Calu3 (cell line): ENCODE data around the gene ING4. TPM values are rescaled to one million over a fixed set of nuclear protein-coding genes. Genes with fewer than 3 reads are reported as not detected.

Source experiments
- BruUV-seq: library from RNA; stranded (reverse); fragments of 400-500 nt; replicated peaks from 2 replicates; lab custom pipeline; 2021; lab: Mats Ljungman, UMichigan
- CTCF ChIA-PET: fragments of 300-600 bp; sonication (Branson Sonifier 250); formaldehyde crosslinking; loops from one replicate; lab custom pipeline; 2022; ENCODE audit warnings: antibody characterized with exemption; lab: Charles Lee
- DNase-seq: peaks from one replicate; pipeline ENCODE4 v3.0.0; 2022
- H3K27ac Mint-ChIP-seq: one replicate; pipeline ENCODE4 v1.8.0; 2022; ENCODE audit warnings: mixed read lengths; ENCODE audit not compliant: unreplicated experiment
- H3K27me3 Mint-ChIP-seq: one replicate; pipeline ENCODE4 v1.8.0; 2022; ENCODE audit warnings: mixed read lengths; ENCODE audit not compliant: unreplicated experiment
- H3K36me3 Mint-ChIP-seq: one replicate; pipeline ENCODE4 v1.8.0; 2022; ENCODE audit warnings: mild to moderate bottlenecking, moderate library complexity, mixed read lengths; ENCODE audit not compliant: insufficient read depth, unreplicated experiment
- H3K4me1 Mint-ChIP-seq: one replicate; pipeline ENCODE4 v1.8.0; 2022; ENCODE audit warnings: mild to moderate bottlenecking, low read depth, mixed read lengths; ENCODE audit not compliant: unreplicated experiment
- H3K4me3 Mint-ChIP-seq: one replicate; pipeline ENCODE4 v1.8.0; 2022; ENCODE audit warnings: mild to moderate bottlenecking, low read depth, moderate library complexity, mixed read lengths; ENCODE audit not compliant: unreplicated experiment
- H3K9me3 Mint-ChIP-seq: one replicate; pipeline ENCODE4 v1.8.0; 2022; ENCODE audit warnings: low read depth, mixed read lengths; ENCODE audit not compliant: unreplicated experiment
- intact Hi-C: fragments of 100-400 bp; cut with micrococcal nuclease; formaldehyde crosslinking; loops from one replicate; pipeline ENCODE4 v1.10.0; 2022; ENCODE audit not compliant: unreplicated experiment
- total RNA-seq: library from RNA; stranded (reverse); gene quantifications from 2 replicates; pipeline ENCODE4 v1.2.3, GENCODE V29; 2022
- TF ChIP-seq, protein P1 (sequence below): fragments of 200-600 bp; IDR thresholded peaks from one replicate; pipeline ENCODE4 v1.8.0; 2022; ENCODE audit warnings: antibody characterized with exemption; ENCODE audit not compliant: unreplicated experiment

Gene ING4
- total RNA-seq, 1 experiment from 2014 or later: 24.9 TPM

DNA sequence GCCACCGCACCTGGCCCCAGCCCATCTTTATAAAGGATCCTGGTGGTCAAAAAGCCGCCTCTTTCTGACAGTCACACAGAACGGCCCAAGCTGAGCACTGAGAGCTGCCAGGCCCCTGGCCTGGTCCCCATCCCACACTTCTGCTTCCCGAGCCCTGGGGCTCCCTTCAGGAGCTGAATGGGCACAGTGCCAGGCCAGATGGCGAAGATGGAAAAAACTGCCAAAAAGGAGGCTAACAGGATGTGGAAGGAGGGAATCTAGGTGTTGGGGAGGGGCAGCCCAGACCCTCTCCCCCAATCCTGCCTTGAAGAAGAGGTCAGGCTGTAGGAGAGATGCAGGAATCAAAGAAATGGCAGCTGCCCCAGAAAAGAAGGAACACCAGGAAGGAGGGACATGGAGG is 32.2 kb downstream of the ING4 start:
- Mint-ChIP-seq H3K4me1 (peaks cover 7% of the 10 kb centered on the region), H3K27me3 (no peaks in the 10 kb centered on the region), H3K9me3 (no peaks in the 10 kb centered on the region), H3K4me3 (no peak overlapping the region), H3K36me3 (peaks cover 2% of the 10 kb centered on the region), H3K27ac (no peak overlapping the region)
- CTCF ChIA-PET: no interaction called here
- TF ChIP-seq, protein P1, sequence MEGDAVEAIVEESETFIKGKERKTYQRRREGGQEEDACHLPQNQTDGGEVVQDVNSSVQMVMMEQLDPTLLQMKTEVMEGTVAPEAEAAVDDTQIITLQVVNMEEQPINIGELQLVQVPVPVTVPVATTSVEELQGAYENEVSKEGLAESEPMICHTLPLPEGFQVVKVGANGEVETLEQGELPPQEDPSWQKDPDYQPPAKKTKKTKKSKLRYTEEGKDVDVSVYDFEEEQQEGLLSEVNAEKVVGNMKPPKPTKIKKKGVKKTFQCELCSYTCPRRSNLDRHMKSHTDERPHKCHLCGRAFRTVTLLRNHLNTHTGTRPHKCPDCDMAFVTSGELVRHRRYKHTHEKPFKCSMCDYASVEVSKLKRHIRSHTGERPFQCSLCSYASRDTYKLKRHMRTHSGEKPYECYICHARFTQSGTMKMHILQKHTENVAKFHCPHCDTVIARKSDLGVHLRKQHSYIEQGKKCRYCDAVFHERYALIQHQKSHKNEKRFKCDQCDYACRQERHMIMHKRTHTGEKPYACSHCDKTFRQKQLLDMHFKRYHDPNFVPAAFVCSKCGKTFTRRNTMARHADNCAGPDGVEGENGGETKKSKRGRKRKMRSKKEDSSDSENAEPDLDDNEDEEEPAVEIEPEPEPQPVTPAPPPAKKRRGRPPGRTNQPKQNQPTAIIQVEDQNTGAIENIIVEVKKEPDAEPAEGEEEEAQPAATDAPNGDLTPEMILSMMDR: no peak
- BruUV-seq: no TSS peak
- DNase-seq: no peak
- intact Hi-C loops: no loop called here

DNA sequence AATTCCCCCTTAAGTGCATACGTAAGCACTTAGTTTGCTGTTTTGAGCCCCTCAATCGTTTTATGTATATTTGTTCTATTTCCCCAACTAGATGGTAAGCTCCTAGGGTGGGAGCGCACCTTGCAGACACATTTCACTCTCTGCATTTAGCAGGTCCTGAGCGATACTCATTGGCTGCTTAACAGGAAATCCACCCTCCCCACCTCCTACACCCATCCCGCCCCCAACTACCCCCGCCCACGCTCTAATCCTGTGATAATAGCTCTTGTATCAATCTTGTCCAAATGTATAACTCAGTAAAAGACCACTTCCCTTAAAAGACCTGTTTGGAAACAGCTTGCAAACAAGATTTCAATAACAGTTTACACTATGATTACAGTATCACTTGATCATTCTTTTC is 35.3 kb downstream of the ING4 start:
- Mint-ChIP-seq H3K4me1 (no peaks in the 10 kb centered on the region), H3K4me3 (no peak overlapping the region), H3K27ac (no peak overlapping the region), H3K36me3 (no peaks in the 10 kb centered on the region), H3K9me3 (no peaks in the 10 kb centered on the region), H3K27me3 (no peaks in the 10 kb centered on the region)
- no TSS peak for BruUV-seq
- TF ChIP-seq, protein P1: no peak
- CTCF ChIA-PET: interaction anchor here (0.6 kb wide), 2 partner anchors 9 to 225 kb away, joined by 3 to 4 read pairs; no protein-coding TSS in a partner anchor
- intact Hi-C loops: no loop called here
- DNase-seq: no peak

- Mint-ChIP-seq H3K27me3 (no peaks in the 10 kb centered on the region), H3K27ac (no peak overlapping the region), H3K9me3 (no peaks in the 10 kb centered on the region), H3K4me1 (no peaks in the 10 kb centered on the region), H3K4me3 (no peak overlapping the region), H3K36me3 (no peaks in the 10 kb centered on the region)
- BruUV-seq: no TSS peak
- intact Hi-C loops: no loop called here
- TF ChIP-seq, protein P1: no peak
- CTCF ChIA-PET: no interaction called here
- no peak for DNase-seq
Observed at GRCh38 chr12:6626654-6627283, 36.1 kb downstream of the ING4 start.

GRCh38 chr12:6620885-6621274 is 42.0 kb downstream of the ING4 start:
- no peak overlapping the region for H3K27ac Mint-ChIP-seq
- H3K4me3 Mint-ChIP-seq: no peak overlapping the region
- H3K9me3 Mint-ChIP-seq: no peaks in the 10 kb centered on the region
- no TSS peak for BruUV-seq
- no peak for DNase-seq
- CTCF ChIA-PET: no interaction called here
- no peaks in the 10 kb centered on the region for H3K27me3 Mint-ChIP-seq
- H3K4me1 Mint-ChIP-seq: no peaks in the 10 kb centered on the region
- H3K36me3 Mint-ChIP-seq: no peaks in the 10 kb centered on the region
- intact Hi-C loops: no loop called here
- TF ChIP-seq, protein P1: no peak
